ENCODE measurements around the gene SLC13A3.

Gene SLC13A3, protein sequence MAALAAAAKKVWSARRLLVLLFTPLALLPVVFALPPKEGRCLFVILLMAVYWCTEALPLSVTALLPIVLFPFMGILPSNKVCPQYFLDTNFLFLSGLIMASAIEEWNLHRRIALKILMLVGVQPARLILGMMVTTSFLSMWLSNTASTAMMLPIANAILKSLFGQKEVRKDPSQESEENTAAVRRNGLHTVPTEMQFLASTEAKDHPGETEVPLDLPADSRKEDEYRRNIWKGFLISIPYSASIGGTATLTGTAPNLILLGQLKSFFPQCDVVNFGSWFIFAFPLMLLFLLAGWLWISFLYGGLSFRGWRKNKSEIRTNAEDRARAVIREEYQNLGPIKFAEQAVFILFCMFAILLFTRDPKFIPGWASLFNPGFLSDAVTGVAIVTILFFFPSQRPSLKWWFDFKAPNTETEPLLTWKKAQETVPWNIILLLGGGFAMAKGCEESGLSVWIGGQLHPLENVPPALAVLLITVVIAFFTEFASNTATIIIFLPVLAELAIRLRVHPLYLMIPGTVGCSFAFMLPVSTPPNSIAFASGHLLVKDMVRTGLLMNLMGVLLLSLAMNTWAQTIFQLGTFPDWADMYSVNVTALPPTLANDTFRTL

DNA sequence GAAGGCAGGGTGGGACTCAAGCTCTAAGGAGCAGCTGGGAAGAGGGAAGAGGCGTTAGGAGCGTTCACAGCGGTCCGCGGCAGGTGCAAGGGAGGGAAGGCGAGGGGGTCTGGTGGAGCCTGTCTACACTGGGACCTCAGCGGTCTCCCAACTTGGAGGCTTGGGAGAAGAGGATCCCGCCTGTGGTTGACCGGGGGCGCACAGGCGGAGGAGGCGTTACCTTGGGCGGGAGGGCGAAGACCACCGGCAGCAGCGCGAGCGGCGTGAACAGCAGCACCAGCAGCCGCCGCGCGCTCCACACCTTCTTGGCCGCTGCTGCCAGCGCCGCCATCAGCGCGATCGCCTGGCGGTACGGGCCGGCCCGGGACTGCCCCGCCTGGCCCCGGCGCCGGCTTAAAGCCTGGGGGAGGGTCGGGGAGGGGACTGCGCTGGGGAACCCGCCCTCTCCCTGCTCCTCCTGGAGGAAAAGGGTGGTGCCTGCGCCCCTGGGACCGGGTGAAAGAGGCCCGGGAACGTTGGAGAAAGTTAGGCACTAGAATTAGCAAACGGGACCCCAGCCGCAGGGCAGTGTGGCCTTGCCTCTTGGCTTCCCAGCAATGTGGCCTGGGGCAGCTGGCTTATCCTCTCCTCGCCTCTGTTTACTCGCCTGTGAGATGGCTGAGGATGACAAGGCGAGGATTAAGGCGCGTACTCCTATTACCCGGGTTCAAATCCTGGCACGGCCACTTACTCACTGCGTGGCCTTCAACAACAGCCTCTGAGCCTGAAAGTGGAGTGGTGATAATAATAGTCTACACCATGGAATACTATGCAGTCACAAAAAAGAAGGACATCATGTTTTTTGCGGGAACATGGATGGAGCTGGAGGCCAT is at the start of gene SLC13A3:
Gene SLC13A3 (minus strand): TSS at position 369 of the 872 bp plus-strand sequence. CDS start 38 bp downstream, at position 331.
- no peak for DNase-seq

DNA sequence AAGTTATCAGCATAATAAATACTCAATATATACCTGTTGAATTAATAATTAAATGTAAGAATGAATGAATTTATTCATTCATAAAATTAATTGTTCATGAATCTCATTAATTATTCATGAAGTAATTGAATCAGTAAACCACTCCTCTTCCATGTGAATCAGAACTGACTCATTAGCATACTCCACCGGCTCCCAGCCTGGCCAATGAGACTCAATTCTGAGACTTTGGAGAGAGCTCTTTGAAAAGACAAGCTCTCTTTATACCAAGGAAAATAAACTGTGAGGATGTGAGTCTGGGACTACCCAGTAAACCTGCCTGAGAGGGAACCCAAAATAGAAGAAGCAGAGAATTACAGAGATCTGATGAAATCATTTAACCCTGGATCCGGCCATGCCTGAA is 49.8 kb upstream of the SLC13A3 start:
- DNase-seq, result no peak

GRCh38 chr20:46700481-46700880 is 49.2 kb upstream of the SLC13A3 start:
- DNase-seq, result no peak

DNA sequence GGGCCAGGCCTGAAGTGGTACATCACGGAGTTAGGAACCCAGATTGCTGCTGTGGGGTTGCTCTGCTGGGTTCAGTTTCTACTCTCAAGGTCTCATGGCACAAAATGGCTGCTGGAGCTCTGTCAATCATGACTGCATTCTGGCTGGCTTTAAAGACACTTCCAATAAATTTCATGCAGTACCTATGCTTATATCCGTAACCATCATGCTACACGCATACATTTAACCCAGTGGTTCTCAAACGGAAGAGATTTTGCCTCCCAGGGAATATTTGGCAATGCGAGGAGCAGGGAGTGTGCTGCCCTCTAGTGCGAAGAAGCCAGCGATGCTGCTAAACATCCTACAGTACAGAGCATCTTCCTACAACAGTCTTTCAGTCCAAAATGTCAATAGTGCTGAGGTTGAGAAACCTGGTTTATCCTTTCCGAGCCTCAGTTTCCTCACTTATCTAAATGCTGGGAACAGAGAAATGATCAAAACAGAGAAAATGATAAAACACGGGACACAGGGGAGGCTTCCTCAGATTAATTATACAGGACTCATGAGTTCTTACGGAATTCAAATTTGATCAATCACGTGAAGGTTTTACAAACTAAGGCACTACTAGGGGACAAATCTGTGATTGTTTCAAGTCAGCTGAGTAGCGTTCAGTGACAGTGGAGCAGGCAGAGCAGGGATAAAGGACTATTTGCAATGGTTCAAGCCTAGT is 48.5 kb upstream of the SLC13A3 start:
- no peak for DNase-seq

- DNase-seq, result no peak
These were observed 47.5 kb upstream of the SLC13A3 start for GRCh38 chr20:46698788-46699187.

GRCh38 chr20:46696791-46697279 is 45.6 kb upstream of the SLC13A3 start:
- DNase-seq, result no peak

DNA sequence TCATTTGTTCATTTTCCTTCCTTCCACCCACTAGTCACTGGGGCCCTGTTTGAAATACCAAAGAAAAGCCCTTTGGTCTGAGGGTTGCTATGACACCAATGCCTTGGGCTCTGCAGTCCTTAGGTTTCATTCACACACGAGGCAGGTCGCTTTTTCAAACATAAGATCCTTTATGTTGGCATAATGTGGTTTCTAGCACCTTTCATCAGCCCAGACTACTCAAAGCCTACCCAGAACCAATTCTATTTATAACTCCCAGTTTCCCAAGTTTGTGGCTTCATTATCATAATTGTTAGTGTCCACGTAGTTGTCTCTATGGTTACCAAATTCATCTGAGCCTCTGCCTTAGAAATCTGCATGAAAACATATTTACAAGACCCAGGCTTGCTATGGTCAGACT is 44.6 kb upstream of the SLC13A3 start:
- DNase-seq, result no peak

- DNase-seq, result peak; percentile 33
These were observed 43.2 kb upstream of the SLC13A3 start for GRCh38 chr20:46694484-46694883.

DNA sequence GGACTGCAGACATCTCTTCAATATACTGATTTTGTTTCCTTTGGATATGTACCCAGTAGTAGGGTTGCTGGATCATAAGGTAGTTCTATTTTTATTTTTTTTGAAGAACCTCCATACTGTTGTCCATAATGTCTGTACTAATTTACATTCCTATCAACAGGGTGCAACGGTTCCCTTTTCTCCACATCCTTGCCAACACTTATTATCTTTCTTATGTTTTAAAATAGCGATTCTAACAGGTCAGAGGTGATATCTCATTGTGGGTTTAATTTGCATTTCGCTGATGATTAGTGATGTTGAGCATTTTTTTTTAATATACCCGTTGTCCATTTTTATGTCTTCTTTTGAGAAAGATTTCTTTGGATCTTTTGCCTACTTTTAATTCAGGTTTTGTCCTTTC is 39.9 kb upstream of the SLC13A3 start:
- DNase-seq, result no peak

GRCh38 chr20:46690219-46691106 is 39.2 kb upstream of the SLC13A3 start:
- no peak for DNase-seq

DNA sequence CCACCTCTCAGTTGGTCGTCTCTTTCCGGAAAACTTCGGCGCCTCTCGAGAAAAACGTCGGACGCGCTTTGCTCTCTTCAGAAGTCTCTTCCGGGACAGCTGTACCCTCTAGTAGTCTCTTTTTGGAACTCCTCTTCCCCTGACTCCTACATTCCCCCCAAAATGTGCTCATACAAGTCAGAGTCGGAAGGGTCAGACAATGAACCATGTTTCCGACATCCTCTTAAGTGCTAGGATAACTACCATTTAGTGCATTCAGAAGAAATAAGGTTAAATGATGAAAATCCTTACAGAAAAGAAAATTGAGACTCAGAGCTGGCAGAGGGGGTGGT is 38.5 kb upstream of the SLC13A3 start:
- DNase-seq, result no peak

GRCh38 chr20:46689082-46689753 is 38.0 kb upstream of the SLC13A3 start, which contains the start of gene TP53RK:
Gene TP53RK (minus strand): TSS chr20:46689444. CDS start chr20:46689414, 30 bp downstream.
- peak; percentile 97 for DNase-seq

DNA sequence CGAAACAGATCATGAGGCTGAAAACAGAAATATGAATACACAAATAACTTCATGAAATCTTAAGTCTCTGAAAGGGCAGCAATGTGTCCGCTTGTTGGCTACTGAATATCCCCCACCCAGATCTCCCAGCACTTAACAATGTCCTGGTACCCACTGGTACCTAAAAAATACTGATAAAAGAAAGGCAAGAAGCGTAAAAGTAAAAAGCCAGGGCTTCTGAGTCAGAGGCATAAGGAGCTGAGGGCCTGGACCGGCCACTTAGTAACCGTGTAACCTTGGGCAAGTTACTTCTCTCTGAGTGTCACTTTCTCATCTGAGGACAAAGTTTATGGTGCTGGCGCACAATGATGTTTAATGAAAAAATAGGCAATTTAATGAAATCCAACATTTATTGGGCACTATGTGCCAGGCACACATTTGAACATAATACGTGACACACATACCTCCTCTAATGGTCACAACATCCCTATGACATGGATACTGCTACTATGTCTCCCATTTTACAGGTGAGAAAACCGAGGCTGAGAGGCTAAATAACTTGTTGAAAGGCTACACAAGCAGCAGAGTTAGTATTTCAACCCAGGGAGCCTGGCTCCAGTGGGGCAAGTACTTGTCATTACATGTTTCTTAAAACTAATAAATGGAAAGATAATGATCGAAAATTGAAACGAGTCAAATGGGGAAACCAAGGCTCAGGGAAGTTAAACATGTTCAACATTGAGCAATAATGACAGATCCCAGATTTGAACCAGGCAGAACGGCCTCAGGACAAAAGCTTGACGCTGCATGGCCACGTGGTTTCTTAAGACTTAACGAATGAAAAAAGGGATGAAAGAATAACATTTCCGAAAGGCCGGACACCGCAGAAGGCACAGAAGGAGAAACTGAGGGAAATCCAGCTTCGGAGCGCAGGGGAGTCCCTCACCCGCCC is 37.2 kb upstream of the SLC13A3 start:
- no peak for DNase-seq

DNA sequence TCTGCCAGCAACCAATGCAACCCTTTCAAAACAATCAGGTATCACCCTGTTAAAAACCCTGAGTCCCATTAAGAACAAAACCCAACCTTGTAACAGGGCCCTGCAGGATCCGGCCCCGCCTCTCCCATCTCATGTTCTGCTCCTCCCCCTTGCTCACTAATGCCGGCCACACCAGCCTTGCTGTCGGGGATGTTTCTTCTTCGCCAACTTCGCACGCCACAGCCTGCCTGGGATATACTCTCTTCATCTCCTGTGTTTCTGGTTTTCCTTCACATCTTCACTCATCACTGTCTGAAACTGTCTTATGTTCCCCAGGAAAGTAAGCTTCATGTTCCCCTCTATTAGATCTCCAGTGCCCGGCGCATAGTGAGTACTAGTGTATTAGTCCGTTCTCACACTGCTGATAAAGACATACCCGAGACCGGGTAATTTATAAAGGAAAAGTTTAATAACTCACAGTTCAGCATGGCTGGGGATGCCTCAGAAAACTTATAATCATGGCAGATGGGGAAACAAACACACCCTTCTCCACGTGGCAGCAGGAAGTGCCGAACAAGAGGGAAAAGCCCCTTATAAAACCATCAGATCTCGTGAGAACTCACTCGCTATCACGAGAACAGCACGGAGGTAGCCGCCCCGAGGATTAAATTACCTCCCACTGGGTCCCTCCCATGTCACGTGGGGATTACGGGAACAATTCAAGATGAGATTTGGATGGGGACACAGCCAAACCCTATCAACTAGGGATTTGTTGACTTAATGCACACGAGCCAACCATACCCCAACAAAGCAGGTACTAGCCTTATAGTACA is 32.9 kb upstream of the SLC13A3 start:
- DNase-seq, result no peak

DNA sequence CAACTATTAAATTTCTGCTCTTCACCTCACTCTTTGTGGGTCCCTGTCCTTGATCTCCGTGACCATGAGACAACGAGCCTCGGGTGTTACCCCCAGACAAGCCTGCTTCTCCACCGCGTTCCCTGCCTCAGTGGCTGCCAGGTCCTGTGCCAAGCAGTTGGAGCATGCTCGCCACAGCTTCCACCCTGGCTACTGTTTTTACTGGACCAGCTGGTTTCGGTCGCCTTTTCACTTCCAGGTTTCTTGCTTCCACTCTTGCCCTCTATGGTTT is 32.3 kb upstream of the SLC13A3 start:
- DNase-seq, result no peak

DNA sequence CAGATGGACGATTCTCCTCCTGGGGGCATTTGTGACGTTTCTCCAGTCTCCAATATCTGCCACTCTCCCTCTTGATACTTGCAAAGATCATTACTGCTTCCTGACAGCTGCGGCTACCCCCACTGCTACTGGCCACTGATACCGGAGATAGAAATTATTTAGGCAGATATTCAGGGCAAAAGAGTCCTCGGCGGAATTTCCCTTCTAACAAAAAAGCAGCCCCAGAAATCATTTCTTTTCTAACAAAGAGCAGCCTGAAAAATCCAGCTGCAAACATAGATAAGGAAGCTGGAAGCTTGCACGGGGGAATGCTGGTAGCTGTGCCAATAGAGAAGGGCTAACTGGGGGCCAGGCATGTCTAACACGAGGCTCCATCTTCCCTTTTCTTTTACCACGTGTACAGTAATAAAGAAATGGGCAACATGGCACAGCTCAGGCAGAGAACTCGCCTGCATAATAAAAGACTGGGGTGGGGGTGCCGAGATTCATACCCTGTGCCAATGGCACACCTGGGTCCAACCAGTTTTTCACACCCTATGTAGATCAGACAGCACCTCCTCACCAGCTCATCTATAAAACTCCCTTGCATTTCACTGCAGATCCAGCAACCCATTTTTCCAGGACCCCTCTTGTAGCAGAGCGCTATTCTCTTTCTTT is 31.9 kb upstream of the SLC13A3 start:
- DNase-seq, result no peak

DNA sequence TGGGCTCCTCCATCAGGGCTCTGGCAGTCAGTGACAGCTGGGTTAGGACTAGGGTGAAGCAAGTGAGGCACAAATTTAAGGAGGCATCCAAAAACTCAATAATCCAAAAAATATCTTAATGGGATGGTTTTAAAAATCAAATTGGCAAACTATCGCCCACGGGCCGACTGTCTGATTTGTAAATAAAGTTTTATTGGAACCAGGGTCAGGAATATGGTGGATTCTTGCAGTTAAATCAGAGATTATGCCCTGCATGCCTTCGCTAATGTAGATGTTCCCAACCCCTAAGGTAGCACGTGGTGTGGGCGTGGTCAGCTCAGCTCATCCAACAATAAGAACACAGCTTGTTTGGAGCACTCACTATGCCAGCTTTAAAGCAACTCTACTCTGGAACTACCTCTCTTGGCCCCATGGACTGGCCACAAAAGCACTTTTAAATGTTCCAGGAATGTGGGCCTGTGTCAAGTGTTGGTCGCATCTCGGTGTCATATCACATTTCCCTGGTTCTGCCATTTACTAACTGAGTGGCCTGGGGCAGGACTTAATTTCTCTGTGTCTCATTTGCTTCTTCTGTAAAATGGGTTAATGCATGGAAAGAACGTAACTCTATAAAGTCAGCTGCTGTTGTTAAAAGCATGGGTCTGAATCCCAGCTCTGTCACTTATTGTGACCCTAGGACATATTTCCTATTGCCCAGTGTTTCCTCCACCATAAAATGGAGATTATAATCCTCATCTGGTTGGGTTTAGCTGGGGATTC is 31.0 kb upstream of the SLC13A3 start:
- DNase-seq, result no peak
